Frontal cortex (tissue), 4 donors: ENCODE results near the gene CIDEB. TPM values are rescaled to one million over a fixed set of nuclear protein-coding genes. Genes with fewer than 3 reads are reported as not detected.

Experiments
- DNase-seq, 2 donors: peaks; one replicate each; pipeline ENCODE4 v3.0.0; 2012; ENCODE audit warnings: low spot score in 2 of 2
- FAIRE-seq: peaks from 2 replicates; lab custom pipeline; 2012; peaks lifted over from hg19 to GRCh38; lab: Jason Lieb, UNC
- small RNA-seq: library from RNA; depleted of rRNA; stranded (forward); fragments of <200 nt; gene quantifications from one replicate; pipeline ENCODE3, GENCODE V24; 2014
- total RNA-seq: library from RNA; depleted of rRNA; stranded (reverse); fragments of >200 nt; gene quantifications from one replicate; pipeline ENCODE4 v1.2.3, GENCODE V29; 2014
- donor health status: control.
- donor health status: control.
- donor health status: control.

CIDEB gene
- total RNA-seq, 1 donor from 2014 or later, result 2.0 TPM

DNA sequence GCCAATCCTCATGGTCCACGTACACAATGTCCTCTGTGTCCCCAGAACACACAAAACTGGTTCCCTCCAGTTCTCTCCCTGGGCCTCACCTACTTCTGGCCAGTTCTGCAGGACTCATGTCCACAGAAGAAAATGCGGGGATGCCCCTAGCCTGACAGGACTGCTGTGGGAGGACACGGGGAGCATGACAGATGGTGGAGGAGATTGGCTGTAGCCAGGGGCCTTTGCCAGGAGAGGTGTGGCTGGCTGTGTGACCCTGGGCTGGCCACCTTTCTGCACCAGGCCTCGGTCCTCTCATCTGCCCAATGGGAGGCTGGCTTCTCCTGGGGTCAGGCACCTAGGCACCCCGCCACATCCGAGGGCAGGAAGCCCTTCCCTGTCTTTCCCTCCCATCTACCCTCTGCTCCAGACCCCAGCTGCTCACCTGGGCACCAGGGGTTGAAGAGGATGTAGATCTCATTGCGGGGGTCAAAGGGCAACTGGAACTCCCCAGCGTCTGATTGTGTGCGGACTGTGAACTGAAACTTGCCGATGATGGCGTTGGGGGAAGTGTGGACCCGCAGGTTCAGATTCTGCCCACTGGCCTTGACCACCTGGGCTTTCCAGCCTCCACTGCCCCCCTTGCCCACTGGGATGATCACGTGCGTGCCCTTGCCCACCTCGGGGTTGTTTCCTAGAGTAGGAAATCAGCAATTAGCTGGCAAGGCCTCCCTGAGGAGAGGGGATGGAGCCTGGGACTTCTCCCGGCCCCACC is 47.6 kb downstream of the CIDEB start:
- FAIRE-seq, result no peak
- no peak for DNase-seq

DNA sequence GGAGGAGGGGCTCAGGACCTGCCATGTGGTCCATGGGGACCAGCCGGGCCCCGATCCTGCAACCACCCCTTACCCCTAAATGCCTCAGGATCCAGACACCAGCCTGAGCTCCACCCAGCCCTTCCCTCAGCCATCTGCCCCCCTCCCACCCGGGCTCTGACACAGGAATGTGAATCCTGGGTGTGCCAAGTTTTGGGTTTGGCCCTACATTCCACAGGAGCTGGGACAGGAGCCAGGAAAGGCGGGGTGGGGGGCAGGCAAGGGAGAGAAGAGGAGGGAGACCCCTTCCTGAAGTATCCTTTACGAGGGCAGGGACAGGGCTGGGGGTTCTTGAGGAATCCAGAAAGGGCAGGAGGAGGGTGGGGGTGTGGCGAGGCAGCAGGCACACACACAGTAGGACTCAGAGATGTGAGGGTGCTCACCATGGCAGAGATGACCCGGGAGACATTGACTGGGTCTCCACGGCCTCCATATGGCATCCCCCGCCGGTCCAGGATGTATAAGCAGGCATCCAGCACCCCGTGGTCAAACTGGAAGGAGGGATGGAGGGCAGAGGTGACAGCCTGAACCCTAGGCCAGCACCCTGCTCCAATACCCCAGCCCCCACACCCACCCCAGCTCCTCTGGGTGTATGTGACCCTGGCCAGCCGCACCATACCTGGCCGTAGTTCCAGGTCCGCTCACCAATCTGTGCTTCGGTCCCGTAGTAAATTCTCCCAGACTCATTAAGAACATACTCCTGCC is 48.3 kb downstream of the CIDEB start:
- FAIRE-seq, result no peak

DNA sequence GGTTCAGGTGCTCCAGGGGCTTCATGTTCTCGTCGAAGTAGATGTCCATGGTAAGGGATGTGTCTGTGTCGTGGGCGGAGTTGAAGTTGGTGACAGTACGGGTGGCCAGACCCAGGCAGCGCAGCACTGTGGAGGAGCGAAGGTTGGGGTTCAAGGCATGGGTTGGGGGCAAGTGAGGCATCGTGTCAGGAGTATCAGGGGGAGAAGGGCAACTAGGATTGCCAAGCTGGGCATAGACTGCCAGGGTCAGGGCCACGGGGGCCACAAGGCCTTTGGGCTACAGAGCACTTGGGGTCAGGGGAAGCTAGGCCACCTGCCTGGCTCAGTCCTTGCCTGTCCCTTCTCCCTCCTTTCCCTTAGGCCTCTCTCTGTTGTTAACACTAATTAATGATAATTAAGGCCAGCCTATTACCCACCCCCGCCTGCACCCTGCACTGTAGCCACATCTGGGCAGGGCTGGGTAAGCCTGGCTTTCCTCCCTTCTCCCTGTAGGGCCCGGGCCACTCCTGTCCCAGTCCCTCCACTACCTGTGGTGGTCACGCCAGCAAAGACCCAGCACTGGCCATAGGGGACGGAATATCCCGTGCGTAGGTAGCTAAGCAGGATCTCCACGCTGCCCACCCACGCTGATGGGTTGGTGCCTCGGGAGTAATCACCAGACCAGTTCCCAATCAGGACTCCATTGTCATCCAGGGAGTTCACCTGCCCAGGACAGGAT is 49.1 kb downstream of the CIDEB start:
- FAIRE-seq (no peak), DNase-seq (no peak)

More for the DNA sequence above, 48.3 kb downstream of the CIDEB start:
- no peak for DNase-seq

DNA sequence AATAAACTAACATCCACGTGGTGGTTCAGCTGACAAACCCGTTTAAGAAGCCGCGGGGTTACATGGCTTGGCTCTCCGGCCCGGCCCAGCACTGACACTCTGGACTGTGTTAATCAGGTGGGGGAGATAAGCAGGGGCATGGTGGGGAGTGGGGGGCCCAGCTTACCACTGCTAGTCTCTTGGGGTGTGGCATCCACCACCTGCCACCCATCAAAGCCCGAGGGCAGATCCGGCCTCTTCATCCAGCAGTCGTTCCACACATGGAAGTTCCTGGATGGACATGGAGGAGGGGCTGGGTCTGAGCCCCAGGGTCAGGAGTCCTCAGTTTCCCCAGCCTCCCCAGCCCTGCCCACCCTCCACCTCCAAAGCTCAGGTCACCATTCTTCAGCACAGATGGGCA is 49.7 kb downstream of the CIDEB start:
- no peak for DNase-seq

DNA sequence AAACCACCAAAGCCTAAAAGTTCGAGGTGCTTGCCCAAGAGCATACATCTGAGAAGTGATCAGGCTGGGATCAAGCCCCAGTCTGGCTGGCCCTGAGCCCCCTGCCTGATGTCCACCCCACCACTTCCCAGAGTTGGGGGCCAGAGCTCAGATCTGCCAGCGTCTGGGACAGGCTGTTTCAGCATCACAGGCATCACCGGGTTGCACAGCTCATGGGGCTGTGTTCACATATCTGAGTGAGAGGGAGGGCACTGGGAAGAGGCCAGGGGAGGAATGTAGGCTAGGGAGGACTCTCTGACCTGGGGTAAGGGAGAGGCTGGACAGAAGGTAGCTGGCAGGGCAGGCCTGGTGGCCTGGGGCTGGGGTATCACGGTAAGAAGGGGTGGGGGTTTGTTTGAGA is 50.8 kb downstream of the CIDEB start:
- FAIRE-seq, result no peak
- no peak for DNase-seq

More for the DNA sequence above, 49.7 kb downstream of the CIDEB start:
- FAIRE-seq, result no peak

DNA sequence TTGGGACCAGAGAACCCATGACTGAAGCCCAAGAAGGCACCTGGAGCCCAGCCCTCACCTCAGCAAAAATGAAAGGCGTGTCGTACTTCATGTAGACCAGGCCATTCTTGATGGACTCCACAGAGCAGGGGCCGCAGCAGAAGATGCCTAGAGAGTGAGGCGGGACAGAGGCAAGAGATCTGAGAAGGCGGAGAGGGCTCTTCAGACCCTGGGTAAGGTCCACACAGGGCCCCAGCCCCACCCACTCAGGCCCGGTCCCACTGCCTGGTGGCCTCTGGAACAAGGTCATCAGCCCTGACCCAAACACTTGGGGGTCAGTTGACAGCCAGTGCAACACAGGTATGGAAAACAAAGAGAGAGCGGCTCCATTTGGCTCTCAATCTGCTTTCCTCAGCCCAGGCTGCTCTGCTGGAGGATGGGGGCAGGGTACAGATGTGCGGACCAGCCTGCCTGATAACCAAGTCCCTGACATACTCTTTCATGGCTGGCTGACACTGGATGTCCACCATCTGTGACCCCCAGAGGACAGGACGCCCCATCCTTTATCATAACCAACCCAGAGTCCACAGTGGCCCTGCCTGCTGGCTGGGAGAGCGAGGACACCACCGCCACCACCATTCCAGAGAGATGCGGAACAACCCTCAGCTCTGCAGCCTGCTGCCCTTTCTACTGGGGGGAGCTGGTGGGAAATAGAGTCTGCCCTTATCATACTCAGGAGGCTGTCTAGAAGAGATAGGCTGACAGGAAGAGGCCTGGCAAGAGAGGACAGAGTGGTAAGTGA is 51.7 kb downstream of the CIDEB start:
- DNase-seq, result no peak
- no peak for FAIRE-seq

DNA sequence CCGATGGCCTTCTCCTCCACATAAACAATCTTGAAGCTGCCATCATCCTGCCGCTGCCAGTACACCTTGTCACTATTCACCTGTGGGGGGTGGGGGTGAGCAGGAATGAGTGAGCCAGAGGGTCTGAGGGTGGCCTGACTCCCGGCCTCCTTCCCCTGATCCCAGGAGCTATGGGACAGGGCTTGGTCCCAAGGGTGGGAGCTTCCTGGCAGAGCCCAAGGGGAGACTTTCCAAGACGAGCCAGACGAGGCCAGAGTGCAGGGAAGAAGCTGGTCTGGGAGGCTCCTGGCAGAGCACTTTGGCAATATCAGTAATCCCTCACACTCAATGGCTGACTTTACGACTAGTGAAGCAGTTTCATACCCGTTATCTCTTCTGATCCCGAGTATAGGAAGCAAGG is 52.3 kb downstream of the CIDEB start:
- FAIRE-seq, result no peak
- DNase-seq, result no peak

Small RNA genes lying within 50 kb of the gene (small RNA-seq; reads per million reads assigned to genes)
- not detected for gene RF00026

Other genes with a start within 250 kb of the CIDEB start
- 35.5 TPM for gene CPNE6, start 236.4 kb downstream of the CIDEB start, total RNA-seq
- 1.6 TPM for gene PCK2, start 213.7 kb downstream of the CIDEB start, total RNA-seq
- gene DCAF11, start 193.2 kb downstream of the CIDEB start, total RNA-seq, result 56.7 TPM
- gene NRL, start 193.0 kb downstream of the CIDEB start, total RNA-seq, result 1.2 TPM
- gene FITM1, start 177.3 kb downstream of the CIDEB start, total RNA-seq, result 0.41 TPM
- gene PSME1, start 171.8 kb downstream of the CIDEB start, total RNA-seq, result 20.4 TPM
- gene EMC9, start 166.4 kb downstream of the CIDEB start, total RNA-seq, result 8.6 TPM
- gene PSME2, start 161.4 kb downstream of the CIDEB start, total RNA-seq, result 25.7 TPM
- 23.2 TPM for gene RNF31, start 160.5 kb downstream of the CIDEB start, total RNA-seq
- gene IRF9, start 146.7 kb downstream of the CIDEB start, total RNA-seq, result 12.2 TPM
- 15.1 TPM for gene REC8, start 135.9 kb downstream of the CIDEB start, total RNA-seq
- 12.6 TPM for gene IPO4, start 119.2 kb downstream of the CIDEB start, total RNA-seq
- 9.8 TPM for gene TM9SF1, start 112.5 kb downstream of the CIDEB start, total RNA-seq
- gene TSSK4, start 102.3 kb downstream of the CIDEB start, total RNA-seq, result not detected
- gene CHMP4A, start 94.5 kb downstream of the CIDEB start, total RNA-seq, result 40.4 TPM
- 18.8 TPM for gene MDP1, start 91.9 kb downstream of the CIDEB start, total RNA-seq
- gene NEDD8, start 75.6 kb downstream of the CIDEB start, total RNA-seq, result 62.8 TPM
- 51.8 TPM for gene GMPR2, start 75.0 kb downstream of the CIDEB start, total RNA-seq
- gene TINF2, start 65.4 kb downstream of the CIDEB start, total RNA-seq, result 42.4 TPM
- 0.82 TPM for gene TGM1, start 44.8 kb downstream of the CIDEB start, total RNA-seq
- 25.7 TPM for gene RABGGTA, start 36.4 kb downstream of the CIDEB start, total RNA-seq
- 8.2 TPM for gene DHRS1, start 8.2 kb downstream of the CIDEB start, total RNA-seq
- 22.8 TPM for gene NOP9, start 8.1 kb downstream of the CIDEB start, total RNA-seq
- gene LTB4R2, start 2.2 kb upstream of the CIDEB start, total RNA-seq, result 1.6 TPM
- 1.2 TPM for gene LTB4R, start 3.5 kb upstream of the CIDEB start, total RNA-seq
- gene ADCY4, start 27.1 kb upstream of the CIDEB start, total RNA-seq, result 0.82 TPM
- gene RIPK3, start 32.0 kb upstream of the CIDEB start, total RNA-seq, result under 0.01 TPM
- 2.9 TPM for gene NFATC4, start 60.2 kb upstream of the CIDEB start, total RNA-seq
- gene NYNRIN, start 91.0 kb upstream of the CIDEB start, total RNA-seq, result 9.8 TPM
- gene CBLN3, start 121.7 kb upstream of the CIDEB start, total RNA-seq, result not detected
- gene KHNYN, start 122.0 kb upstream of the CIDEB start, total RNA-seq, result 13.9 TPM
- gene SDR39U1, start 134.8 kb upstream of the CIDEB start, total RNA-seq, result 16.3 TPM
- gene CMA1, start 200.3 kb upstream of the CIDEB start, total RNA-seq, result not detected